ENCODE measurements around the gene CDK12.
"Not testable (repeated sequence)": the region's sequence is repeated elsewhere in the genome, so short reads cannot be mapped to it uniquely, and the experiment has no call there.

The CDK12 gene

GRCh38 chr17:39508987-39509386 lies 47.7 kb downstream of the CDK12 start:
- DNase-seq = no peak

GRCh38 chr17:39513309-39513708 lies 52.0 kb downstream of the CDK12 start:
- no peak for DNase-seq

DNA sequence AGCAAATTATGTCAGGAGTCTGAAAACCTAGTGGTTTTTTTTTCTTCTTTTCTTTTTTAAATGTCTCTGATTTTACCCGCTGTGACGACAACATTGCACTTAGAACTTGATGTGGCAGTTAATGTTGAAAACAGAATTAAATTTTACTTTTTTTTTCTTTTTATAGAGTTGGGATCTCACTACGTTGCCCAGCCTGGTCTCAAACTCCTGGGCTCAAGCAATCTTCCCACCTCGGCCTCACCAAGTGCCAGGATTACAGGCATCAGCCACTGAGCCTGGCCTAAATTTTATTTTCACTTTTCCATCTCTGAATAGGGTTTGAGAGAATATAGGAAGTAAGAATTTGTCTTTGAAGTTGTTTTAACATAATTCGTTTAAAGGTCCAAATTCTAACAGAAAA lies 52.6 kb downstream of the CDK12 start:
- DNase-seq = no peak

- DNase-seq = no peak
Measured at GRCh38 chr17:39517224-39517623, 55.9 kb downstream of the CDK12 start.

- no peak for DNase-seq
Measured at GRCh38 chr17:39525801-39526506, 64.7 kb downstream of the CDK12 start.

DNA sequence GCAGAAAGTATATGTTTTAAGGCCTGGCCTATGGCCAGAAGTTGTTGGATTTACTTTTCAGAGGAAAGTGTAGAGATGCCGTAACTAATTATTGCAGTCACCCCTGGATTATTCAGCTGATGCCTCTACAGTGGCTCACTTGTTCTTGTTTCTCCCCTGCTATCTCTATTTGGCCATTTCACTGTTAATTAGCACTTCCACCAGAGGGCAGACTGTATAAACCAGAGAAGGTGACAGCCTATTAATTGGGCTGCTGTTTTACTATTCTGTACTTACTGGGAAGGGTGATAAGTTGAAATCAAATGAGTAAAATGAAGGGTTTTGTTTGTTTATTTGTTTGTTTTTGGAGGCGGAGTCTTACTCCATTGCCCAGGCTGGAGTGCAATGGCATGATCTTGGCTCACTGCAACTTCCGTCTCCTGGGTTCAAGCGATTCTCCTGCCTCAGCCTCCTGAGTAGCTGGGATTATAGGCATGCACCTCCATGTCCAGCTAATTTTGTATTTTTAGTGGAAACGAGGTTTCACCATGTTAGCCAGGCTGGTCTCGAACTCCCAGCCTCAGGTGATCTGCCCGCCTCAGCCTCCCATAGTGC lies 66.0 kb downstream of the CDK12 start:
- DNase-seq = no peak

- DNase-seq = no peak
Measured at GRCh38 chr17:39529455-39529854, 68.2 kb downstream of the CDK12 start.

DNA sequence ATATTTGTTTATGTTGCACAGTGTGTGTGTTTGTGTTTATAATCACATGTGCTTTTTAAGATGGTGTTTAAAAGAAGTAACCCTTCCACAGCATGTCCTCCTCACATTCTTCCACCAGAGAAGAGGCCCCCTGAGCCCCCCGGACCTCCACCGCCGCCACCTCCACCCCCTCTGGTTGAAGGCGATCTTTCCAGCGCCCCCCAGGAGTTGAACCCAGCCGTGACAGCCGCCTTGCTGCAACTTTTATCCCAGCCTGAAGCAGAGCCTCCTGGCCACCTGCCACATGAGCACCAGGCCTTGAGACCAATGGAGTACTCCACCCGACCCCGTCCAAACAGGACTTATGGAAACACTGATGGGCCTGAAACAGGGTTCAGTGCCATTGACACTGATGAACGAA lies 69.2 kb downstream of the CDK12 start:
- no peak for DNase-seq

DNA sequence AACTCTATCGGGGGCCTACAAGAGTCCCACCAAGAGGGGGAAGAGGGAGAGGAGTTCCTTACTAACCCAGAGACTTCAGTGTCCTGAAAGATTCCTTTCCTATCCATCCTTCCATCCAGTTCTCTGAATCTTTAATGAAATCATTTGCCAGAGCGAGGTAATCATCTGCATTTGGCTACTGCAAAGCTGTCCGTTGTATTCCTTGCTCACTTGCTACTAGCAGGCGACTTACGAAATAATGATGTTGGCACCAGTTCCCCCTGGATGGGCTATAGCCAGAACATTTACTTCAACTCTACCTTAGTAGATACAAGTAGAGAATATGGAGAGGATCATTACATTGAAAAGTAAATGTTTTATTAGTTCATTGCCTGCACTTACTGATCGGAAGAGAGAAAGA lies 70.0 kb downstream of the CDK12 start:
- no peak for DNase-seq

DNA sequence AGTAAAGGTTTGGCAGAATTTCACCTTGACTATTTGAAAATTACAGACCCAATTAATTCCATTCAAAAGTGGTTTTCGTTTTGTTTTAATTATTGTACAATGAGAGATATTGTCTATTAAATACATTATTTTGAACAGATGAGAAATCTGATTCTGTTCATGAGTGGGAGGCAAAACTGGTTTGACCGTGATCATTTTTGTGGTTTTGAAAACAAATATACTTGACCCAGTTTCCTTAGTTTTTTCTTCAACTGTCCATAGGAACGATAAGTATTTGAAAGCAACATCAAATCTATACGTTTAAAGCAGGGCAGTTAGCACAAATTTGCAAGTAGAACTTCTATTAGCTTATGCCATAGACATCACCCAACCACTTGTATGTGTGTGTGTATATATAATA lies 72.6 kb downstream of the CDK12 start:
- no peak for DNase-seq

GRCh38 chr17:39534768-39535405 lies 73.6 kb downstream of the CDK12 start:
- DNase-seq = no peak

GRCh38 chr17:39536468-39536867 lies 75.2 kb downstream of the CDK12 start:
- DNase-seq = no peak

GRCh38 chr17:39537364-39537763 lies 76.1 kb downstream of the CDK12 start:
- not testable (repeated sequence) for DNase-seq

- DNase-seq = no peak
Measured at GRCh38 chr17:39538866-39539265, 77.6 kb downstream of the CDK12 start.

- no peak for DNase-seq
Measured at GRCh38 chr17:39540611-39541010, 79.3 kb downstream of the CDK12 start.

DNA sequence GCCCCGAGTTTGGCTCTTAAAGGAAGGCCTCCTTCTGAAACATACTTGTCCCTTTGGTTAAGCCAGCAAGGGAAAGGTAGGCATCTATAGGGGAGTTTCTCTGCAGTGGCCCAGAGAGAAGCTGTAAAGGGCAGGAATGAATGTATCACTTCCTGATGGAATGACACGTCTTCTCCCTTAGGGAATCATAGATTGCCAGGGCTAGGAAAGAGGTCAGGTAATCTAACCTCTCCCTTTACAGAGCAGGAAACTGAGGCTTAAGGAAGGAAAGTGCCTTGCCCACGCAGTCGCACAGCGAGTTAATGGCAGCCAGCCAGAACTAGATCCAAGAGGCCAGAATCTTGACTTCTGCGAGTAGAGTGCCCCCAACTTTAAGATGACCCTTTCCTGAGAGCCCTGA lies 80.4 kb downstream of the CDK12 start:
- no peak for DNase-seq

- no peak for DNase-seq
Measured at GRCh38 chr17:39543176-39543575, 81.9 kb downstream of the CDK12 start.

GRCh38 chr17:39543664-39544063 lies 82.4 kb downstream of the CDK12 start:
- no peak for DNase-seq

- not testable (repeated sequence) for DNase-seq
Measured at GRCh38 chr17:39544361-39544760, 83.1 kb downstream of the CDK12 start.

- DNase-seq = no peak
Measured at GRCh38 chr17:39547713-39548478, 86.6 kb downstream of the CDK12 start.

GRCh38 chr17:39548494-39549225 lies 87.4 kb downstream of the CDK12 start:
- no peak for DNase-seq

GRCh38 chr17:39549747-39550573 lies 88.7 kb downstream of the CDK12 start:
- no peak for DNase-seq
